HepG2 (cell line): ENCODE results near the gene TASP1. TPM values are rescaled to one million over a fixed set of nuclear protein-coding genes. Genes with fewer than 3 reads are reported as not detected.

Experiments used
- ATF7 ChIP-seq, 2 experiments: fragments of 450-650 bp in 1 of 2; sonication (generic) in 1 of 2; formaldehyde crosslinking in 1 of 2; IDR thresholded peaks; 2 replicates each; pipeline versions ENCODE4 v1.4.0 to v1.6.1; 2016 to 2020; ENCODE audit warnings: antibody characterized with exemption in 1 of 2, mild to moderate bottlenecking in 1 of 2, missing genetic modification reagents in 1 of 2
- BCL3 ChIP-seq: sonication (generic); formaldehyde crosslinking; IDR thresholded peaks from 2 replicates; pipeline ENCODE4 v1.5.1; 2020; ENCODE audit warnings: mild to moderate bottlenecking, missing genetic modification reagents, moderate library complexity
- CREM ChIP-seq, 2 experiments: sonication (generic) in 1 of 2; formaldehyde crosslinking in 1 of 2; IDR thresholded peaks; 2 replicates each; pipeline versions ENCODE4 v1.4.0 to v1.6.1; 2016 to 2020; ENCODE audit warnings: antibody characterized with exemption in 1 of 2, mild to moderate bottlenecking in 1 of 2, missing genetic modification reagents in 1 of 2
- HCFC1 ChIP-seq: fragments of 150-350 bp; IDR thresholded peaks from 2 replicates; pipeline ENCODE4 v1.6.1; 2014; ENCODE audit warnings: low read depth, low read length
- HMGA1 ChIP-seq: sonication (generic); formaldehyde crosslinking; conservative IDR thresholded peaks from 2 replicates; pipeline ENCODE4 v1.4.0; 2020; ENCODE audit warnings: missing genetic modification reagents
- PRDM10 ChIP-seq: sonication (generic); formaldehyde crosslinking; IDR thresholded peaks from 2 replicates; pipeline ENCODE4 v1.4.0; 2020; ENCODE audit warnings: low read depth, missing genetic modification reagents
- REPIN1 ChIP-seq: sonication (generic); formaldehyde crosslinking; IDR thresholded peaks from 2 replicates; pipeline ENCODE4 v1.8.0; 2022; ENCODE audit warnings: missing genetic modification reagents, low read depth, mild to moderate bottlenecking, borderline replicate concordance
- ZIK1 ChIP-seq: sonication (generic); formaldehyde crosslinking; IDR thresholded peaks from 2 replicates; pipeline ENCODE4 v1.5.0; 2020; ENCODE audit warnings: mild to moderate bottlenecking, low read depth, missing genetic modification reagents, borderline replicate concordance
- ZNF280B ChIP-seq: sonication (generic); formaldehyde crosslinking; IDR thresholded peaks from 2 replicates; pipeline ENCODE4 v1.5.0; 2020; ENCODE audit warnings: missing genetic modification reagents, mild to moderate bottlenecking, borderline replicate concordance
- ZNF354B ChIP-seq: sonication (generic); formaldehyde crosslinking; IDR thresholded peaks from 2 replicates; pipeline ENCODE4 v1.8.0; 2022; ENCODE audit warnings: mild to moderate bottlenecking, missing genetic modification reagents
- ZNF639 ChIP-seq: conservative IDR thresholded peaks from 2 replicates; pipeline ENCODE4 v1.6.1; 2018; ENCODE audit warnings: missing genetic modification reagents
- ZNF788 ChIP-seq: sonication (generic); formaldehyde crosslinking; IDR thresholded peaks from 2 replicates; pipeline ENCODE4 v1.5.0; 2020; ENCODE audit warnings: mild to moderate bottlenecking, missing genetic modification reagents, borderline replicate concordance
- polyA plus RNA-seq, 8 experiments: library from polyadenylated mRNA; depleted of rRNA in 3 of 8; stranded (reverse) in 7 of 8; unstranded in 1 of 8; fragments of >200 nt; fragmentation: Illumina TruSeq in 4 of 8; extraction: Trizol in 4 of 8; gene quantifications; 2 replicates each; pipeline versions ENCODE4 v1.2.1 to v1.2.3, GENCODE V29; 2011 to 2016; ENCODE audit warnings: low read depth in 4 of 8, missing spikeins in 1 of 8, mixed read lengths in 1 of 8; ENCODE audit not compliant: insufficient read depth in 1 of 8
- total RNA-seq, 5 experiments: library from RNA; depleted of rRNA; stranded (reverse); fragments of >200 nt; fragmentation: Illumina TruSeq; extraction: Trizol; gene quantifications; 2 replicates each; pipeline ENCODE4 v1.2.3, GENCODE V29; 2016; ENCODE audit warnings: low read depth in 1 of 5
- TF ChIP-seq, protein P1 (sequence below): sonication (generic); formaldehyde crosslinking; IDR thresholded peaks from 2 replicates; pipeline ENCODE4 v1.8.0; 2022; ENCODE audit warnings: missing genetic modification reagents, mild to moderate bottlenecking, inconsistent platforms, borderline replicate concordance
- TF ChIP-seq, protein P2 (sequence below): sonication (generic); formaldehyde crosslinking; IDR thresholded peaks from 2 replicates; pipeline ENCODE4 v1.4.0; 2020; ENCODE audit warnings: missing genetic modification reagents, borderline replicate concordance

Gene TASP1
- total and polyA plus RNA-seq, 2 of the 13 experiments (the other 11 are each of a cell fraction or from before 2014, with no cell fraction given): 10.0 to 25.2 TPM

DNA sequence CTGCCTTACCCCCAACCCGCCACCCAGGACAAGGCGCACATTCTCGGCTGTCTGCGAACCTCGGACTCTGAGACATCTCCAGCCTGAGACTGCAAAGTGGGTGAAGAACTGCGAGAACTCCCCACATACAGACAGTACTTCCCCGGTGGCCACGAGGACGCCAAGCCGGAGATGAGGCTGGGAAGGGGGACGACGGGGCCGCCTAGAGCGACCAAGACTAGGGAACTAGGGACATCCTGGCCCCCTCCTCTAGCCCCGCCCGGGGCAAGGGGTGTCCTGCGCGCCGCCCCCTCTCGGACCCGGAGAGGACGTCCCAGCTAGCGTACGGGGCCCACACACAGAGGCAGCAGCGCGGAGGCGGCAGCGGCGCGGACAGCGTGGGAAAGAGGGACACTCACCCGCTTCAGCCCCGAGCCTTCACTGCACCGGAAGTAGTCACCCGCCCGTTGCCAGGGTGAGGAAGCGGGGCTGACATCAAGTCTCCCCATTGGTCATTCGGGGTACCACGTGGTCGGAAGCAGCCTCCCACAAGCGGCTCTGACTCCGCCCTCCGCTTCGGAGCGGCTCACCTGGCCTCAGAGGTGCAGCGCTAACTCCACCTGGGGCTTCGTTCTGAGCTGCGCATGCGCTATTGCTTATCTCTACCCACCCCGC, at the start of gene TASP1 (continued):
- TF ChIP-seq, protein P1, sequence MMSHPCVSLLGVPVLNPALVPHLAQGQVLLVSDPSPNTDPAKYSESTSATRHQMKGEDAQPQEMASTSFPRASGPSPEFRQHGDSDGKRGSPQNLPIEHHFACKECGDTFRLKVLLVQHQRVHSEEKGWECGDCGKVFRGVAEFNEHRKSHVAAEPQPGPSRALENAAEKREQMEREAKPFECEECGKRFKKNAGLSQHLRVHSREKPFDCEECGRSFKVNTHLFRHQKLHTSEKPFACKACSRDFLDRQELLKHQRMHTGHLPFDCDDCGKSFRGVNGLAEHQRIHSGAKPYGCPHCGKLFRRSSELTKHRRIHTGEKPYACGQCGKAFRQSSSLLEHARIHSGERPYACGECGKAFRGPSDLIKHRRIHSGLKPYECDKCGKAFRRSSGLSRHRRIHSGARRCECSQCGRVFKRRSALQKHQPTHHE (CRISPR knock-in tag): no peak; the same call in none of the 2 replicates
- TF ChIP-seq ZIK1 (CRISPR knock-in tag) (0 out of 2 replicates have a peak, but pooled peaks have one; percentile 41), REPIN1 (CRISPR knock-in tag) (peak; percentile 94), ZNF639 (no peak), CREM (IDR thresholded peaks at IDR 0.05) (peak; percentile 80; the same call in 1 of the 2 replicates), CREM (CRISPR knock-in tag; IDR thresholded peaks at IDR 0.05) (no peak), ZNF280B (CRISPR knock-in tag) (peak; percentile 97), ZNF354B (CRISPR knock-in tag) (peak; percentile 79; the same call in 1 of the 2 replicates), ATF7 (IDR thresholded peaks at IDR 0.05) (no peak), ATF7 (CRISPR knock-in tag; IDR thresholded peaks at IDR 0.05) (peak; percentile 77), ZNF788 (no peak; the same call in 1 of the 2 replicates), BCL3 (CRISPR knock-in tag) (0 out of 2 replicates have a peak, but pooled peaks have one; percentile 81), PRDM10 (CRISPR knock-in tag) (peak; percentile 86), HMGA1 (CRISPR knock-in tag) (no peak), HCFC1 (peak; percentile 53; the same call in 1 of the 2 replicates)
- TF ChIP-seq, protein P2, sequence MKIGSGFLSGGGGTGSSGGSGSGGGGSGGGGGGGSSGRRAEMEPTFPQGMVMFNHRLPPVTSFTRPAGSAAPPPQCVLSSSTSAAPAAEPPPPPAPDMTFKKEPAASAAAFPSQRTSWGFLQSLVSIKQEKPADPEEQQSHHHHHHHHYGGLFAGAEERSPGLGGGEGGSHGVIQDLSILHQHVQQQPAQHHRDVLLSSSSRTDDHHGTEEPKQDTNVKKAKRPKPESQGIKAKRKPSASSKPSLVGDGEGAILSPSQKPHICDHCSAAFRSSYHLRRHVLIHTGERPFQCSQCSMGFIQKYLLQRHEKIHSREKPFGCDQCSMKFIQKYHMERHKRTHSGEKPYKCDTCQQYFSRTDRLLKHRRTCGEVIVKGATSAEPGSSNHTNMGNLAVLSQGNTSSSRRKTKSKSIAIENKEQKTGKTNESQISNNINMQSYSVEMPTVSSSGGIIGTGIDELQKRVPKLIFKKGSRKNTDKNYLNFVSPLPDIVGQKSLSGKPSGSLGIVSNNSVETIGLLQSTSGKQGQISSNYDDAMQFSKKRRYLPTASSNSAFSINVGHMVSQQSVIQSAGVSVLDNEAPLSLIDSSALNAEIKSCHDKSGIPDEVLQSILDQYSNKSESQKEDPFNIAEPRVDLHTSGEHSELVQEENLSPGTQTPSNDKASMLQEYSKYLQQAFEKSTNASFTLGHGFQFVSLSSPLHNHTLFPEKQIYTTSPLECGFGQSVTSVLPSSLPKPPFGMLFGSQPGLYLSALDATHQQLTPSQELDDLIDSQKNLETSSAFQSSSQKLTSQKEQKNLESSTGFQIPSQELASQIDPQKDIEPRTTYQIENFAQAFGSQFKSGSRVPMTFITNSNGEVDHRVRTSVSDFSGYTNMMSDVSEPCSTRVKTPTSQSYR (CRISPR knock-in tag): 0 out of 2 replicates have a peak, but pooled peaks have one; percentile 25
